GM23338 (cell line): ENCODE measurements around the gene RCBTB2. TPM values are rescaled to one million over a fixed set of nuclear protein-coding genes. Genes with fewer than 3 reads are reported as not detected.
A peak's percentile ranks its signal among the peaks of the same experiment; 100 is the strongest.

Experiments used
- ATAC-seq: fragments of 200-7000 bp; cut with Tn5 transposase; 3 replicates; pipeline ENCODE4 v1.9.1; 2020
- DNase-seq: peaks from one replicate; pipeline ENCODE4 v3.0.0-alpha.2; 2015; ENCODE audit warnings: low spot score
- H2AFZ ChIP-seq: fragments of 200-600 bp; sonication (generic); 2 replicates; pipeline ENCODE4 v1.8.0; 2016; ENCODE audit warnings: antibody characterized with exemption, mild to moderate bottlenecking, moderate library complexity
- H3F3A ChIP-seq: fragments of 200-600 bp; sonication (generic); replicated peaks from 2 replicates; pipeline ENCODE4 v1.8.0; 2017; ENCODE audit warnings: antibody characterized with exemption, mixed run types, low read depth
- H3K27ac ChIP-seq: fragments of 200-600 bp; sonication (generic); 2 replicates; pipeline ENCODE4 v1.6.1; 2016; ENCODE audit warnings: low read depth
- H3K27me3 ChIP-seq: fragments of 200-600 bp; sonication (generic); 2 replicates; pipeline ENCODE4 v1.8.0; 2016; ENCODE audit warnings: mild to moderate bottlenecking, mixed run types, moderate library complexity; ENCODE audit not compliant: insufficient read depth
- H3K36me3 ChIP-seq: fragments of 200-600 bp; sonication (generic); 2 replicates; pipeline ENCODE4 v1.8.0; 2016; ENCODE audit warnings: mild to moderate bottlenecking; ENCODE audit not compliant: insufficient read depth
- H3K4me1 ChIP-seq: fragments of 200-600 bp; sonication (generic); 2 replicates; pipeline ENCODE4 v1.8.0; 2016; ENCODE audit warnings: mild to moderate bottlenecking, moderate library complexity; ENCODE audit not compliant: insufficient read depth
- H3K4me2 ChIP-seq: fragments of 200-600 bp; sonication (generic); 2 replicates; pipeline ENCODE4 v1.7.1; 2017; ENCODE audit warnings: mixed run types
- H3K4me3 ChIP-seq: fragments of 200-600 bp; sonication (generic); 2 replicates; pipeline ENCODE4 v1.6.1; 2016; ENCODE audit warnings: mixed run types
- H3K79me2 ChIP-seq: fragments of 200-600 bp; sonication (generic); replicated peaks from 2 replicates; pipeline ENCODE4 v1.8.0; 2017; ENCODE audit warnings: mild to moderate bottlenecking; ENCODE audit not compliant: insufficient read depth
- H3K9me2 ChIP-seq: fragments of 200-600 bp; sonication (generic); 2 replicates; pipeline ENCODE4 v1.8.0; 2017; ENCODE audit not compliant: insufficient read depth
- H4K20me1 ChIP-seq: fragments of 200-600 bp; sonication (generic); replicated peaks from 2 replicates; pipeline ENCODE4 v1.8.0; 2017; ENCODE audit warnings: mild to moderate bottlenecking; ENCODE audit not compliant: insufficient read depth
- H3K27ac Mint-ChIP-seq: 2 replicates; pipeline ENCODE4 v1.8.0; 2020; ENCODE audit warnings: inconsistent platforms, mild to moderate bottlenecking, moderate library complexity, mixed read lengths
- H3K27me3 Mint-ChIP-seq: 3 replicates; pipeline ENCODE4 v1.8.0; 2022; ENCODE audit warnings: low read depth, mild to moderate bottlenecking, moderate library complexity, mixed read lengths, inconsistent platforms; ENCODE audit not compliant: insufficient read depth, poor library complexity
- H3K36me3 Mint-ChIP-seq: 3 replicates; pipeline ENCODE4 v1.8.0; 2021; ENCODE audit warnings: low read depth, mild to moderate bottlenecking, inconsistent platforms, moderate library complexity, mixed read lengths
- H3K4me1 Mint-ChIP-seq: 3 replicates; pipeline ENCODE4 v1.8.0; 2020; ENCODE audit warnings: mild to moderate bottlenecking, inconsistent platforms, mixed read lengths
- H3K4me3 Mint-ChIP-seq: 3 replicates; pipeline ENCODE4 v1.8.0; 2021; ENCODE audit warnings: moderate library complexity, mild to moderate bottlenecking, inconsistent platforms, mixed read lengths
- H3K9me3 Mint-ChIP-seq: 3 replicates; pipeline ENCODE4 v1.8.0; 2020; ENCODE audit warnings: moderate library complexity, mild to moderate bottlenecking, inconsistent platforms, mixed read lengths
- CREB1 ChIP-seq: fragments of 250-450 bp; sonication (Bioruptor Pico); IDR thresholded peaks from 2 replicates; pipeline ENCODE4 v1.5.0; 2020; ENCODE audit warnings: low read depth, mild to moderate bottlenecking, moderate library complexity
- EZH2 ChIP-seq: fragments of 200-600 bp; sonication (generic); IDR thresholded peaks from one replicate; pipeline ENCODE4 v1.8.0; 2017; ENCODE audit warnings: antibody characterized with exemption, mild to moderate bottlenecking, low read depth; ENCODE audit not compliant: unreplicated experiment
- EZH2phosphoT487 ChIP-seq: fragments of 200-600 bp; sonication (generic); IDR thresholded peaks from one replicate; pipeline ENCODE4 v1.8.1; 2018; ENCODE audit warnings: antibody characterized with exemption; ENCODE audit not compliant: unreplicated experiment
- JUNB ChIP-seq: IDR thresholded peaks from one replicate; pipeline ENCODE4 v1.6.1; 2016; ENCODE audit warnings: antibody characterized with exemption; ENCODE audit not compliant: unreplicated experiment
- NANOG ChIP-seq: IDR thresholded peaks from 2 replicates; pipeline ENCODE4 v1.6.1; 2016; ENCODE audit warnings: antibody characterized with exemption, borderline replicate concordance
- POLR2AphosphoS5 ChIP-seq: IDR thresholded peaks from 2 replicates; pipeline ENCODE4 v1.6.1; 2016; ENCODE audit warnings: antibody characterized with exemption, low read depth
- STAT1 ChIP-seq: IDR thresholded peaks from one replicate; pipeline ENCODE4 v1.6.1; 2016; ENCODE audit warnings: antibody characterized with exemption; ENCODE audit not compliant: unreplicated experiment
- ZNF114 ChIP-seq: fragments of 250-450 bp; sonication (Bioruptor Pico); IDR thresholded peaks from 2 replicates; pipeline ENCODE4 v1.5.0; 2020; ENCODE audit warnings: mild to moderate bottlenecking, moderate library complexity
- ZNF331 ChIP-seq: fragments of 250-450 bp; sonication (Bioruptor Pico); IDR thresholded peaks from 2 replicates; pipeline ENCODE4 v1.5.0; 2020; ENCODE audit warnings: low read depth, mild to moderate bottlenecking, moderate library complexity
- polyA plus RNA-seq: library from polyadenylated mRNA; unstranded; fragments of >200 nt; fragmentation: Nextera tagmentation; extraction: Ambion mirVana; gene quantifications from 2 replicates; pipeline ENCODE4 v1.2.1, GENCODE V29; 2016
- total RNA-seq: library from RNA; depleted of rRNA; stranded (reverse); fragments of >200 nt; shearing (Covaris generic); gene quantifications from 2 replicates; pipeline ENCODE4 v1.2.3, GENCODE V29; 2014
- TF ChIP-seq, protein P1 (sequence below): IDR thresholded peaks from one replicate; pipeline ENCODE4 v1.6.1; 2018; ENCODE audit warnings: antibody characterized with exemption; ENCODE audit not compliant: unreplicated experiment
- TF ChIP-seq, protein P2 (sequence below), 2 experiments: fragments of 200-600 bp in 1 of 2; sonication (generic) in 1 of 2; conservative IDR thresholded peaks; 2 replicates each; pipeline versions ENCODE4 v1.5.1 to v1.6.1; 2016 to 2017; ENCODE audit warnings: antibody characterized with exemption in 2 of 2, low read depth in 2 of 2, mild to moderate bottlenecking in 2 of 2, moderate library complexity in 1 of 2
- TF ChIP-seq, protein P3 (sequence below): fragments of 250-450 bp; sonication (Bioruptor Pico); IDR thresholded peaks from 2 replicates; pipeline ENCODE4 v1.5.0; 2020; ENCODE audit warnings: mild to moderate bottlenecking, moderate library complexity
- TF ChIP-seq, protein P4 (sequence below): IDR thresholded peaks from 2 replicates; pipeline ENCODE4 v1.6.1; 2016; ENCODE audit warnings: antibody characterized with exemption

Gene RCBTB2
- total and polyA plus RNA-seq, 2 experiments from 2014 or later: 8.1 to 20.8 TPM

DNA sequence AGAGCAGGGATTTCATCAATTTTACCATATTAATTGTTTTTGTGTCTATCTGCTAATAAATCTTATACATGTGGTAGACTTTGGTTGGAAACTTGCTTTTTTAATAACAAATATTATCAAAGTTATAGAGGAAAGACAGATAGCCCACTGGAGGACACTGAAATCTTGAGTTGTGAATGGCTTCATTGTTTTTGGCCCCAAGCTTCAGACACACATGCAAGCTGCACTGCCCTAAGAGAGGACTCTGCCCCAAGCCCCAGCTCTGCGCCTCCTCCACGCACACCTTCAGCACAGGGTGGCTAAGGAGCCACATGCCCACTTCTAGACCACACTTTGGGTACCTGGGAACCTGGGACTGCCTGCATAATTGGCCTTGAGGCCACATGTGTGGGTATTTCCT, 35.2 kb downstream of the RCBTB2 start:
- H3K9me3 Mint-ChIP-seq: no peaks in the 10 kb centered on the region
- DNase-seq: no peak
- H4K20me1 ChIP-seq: no peaks in the 10 kb centered on the region
- no peaks in the 10 kb centered on the region for H3F3A ChIP-seq
- TF ChIP-seq, protein P1, sequence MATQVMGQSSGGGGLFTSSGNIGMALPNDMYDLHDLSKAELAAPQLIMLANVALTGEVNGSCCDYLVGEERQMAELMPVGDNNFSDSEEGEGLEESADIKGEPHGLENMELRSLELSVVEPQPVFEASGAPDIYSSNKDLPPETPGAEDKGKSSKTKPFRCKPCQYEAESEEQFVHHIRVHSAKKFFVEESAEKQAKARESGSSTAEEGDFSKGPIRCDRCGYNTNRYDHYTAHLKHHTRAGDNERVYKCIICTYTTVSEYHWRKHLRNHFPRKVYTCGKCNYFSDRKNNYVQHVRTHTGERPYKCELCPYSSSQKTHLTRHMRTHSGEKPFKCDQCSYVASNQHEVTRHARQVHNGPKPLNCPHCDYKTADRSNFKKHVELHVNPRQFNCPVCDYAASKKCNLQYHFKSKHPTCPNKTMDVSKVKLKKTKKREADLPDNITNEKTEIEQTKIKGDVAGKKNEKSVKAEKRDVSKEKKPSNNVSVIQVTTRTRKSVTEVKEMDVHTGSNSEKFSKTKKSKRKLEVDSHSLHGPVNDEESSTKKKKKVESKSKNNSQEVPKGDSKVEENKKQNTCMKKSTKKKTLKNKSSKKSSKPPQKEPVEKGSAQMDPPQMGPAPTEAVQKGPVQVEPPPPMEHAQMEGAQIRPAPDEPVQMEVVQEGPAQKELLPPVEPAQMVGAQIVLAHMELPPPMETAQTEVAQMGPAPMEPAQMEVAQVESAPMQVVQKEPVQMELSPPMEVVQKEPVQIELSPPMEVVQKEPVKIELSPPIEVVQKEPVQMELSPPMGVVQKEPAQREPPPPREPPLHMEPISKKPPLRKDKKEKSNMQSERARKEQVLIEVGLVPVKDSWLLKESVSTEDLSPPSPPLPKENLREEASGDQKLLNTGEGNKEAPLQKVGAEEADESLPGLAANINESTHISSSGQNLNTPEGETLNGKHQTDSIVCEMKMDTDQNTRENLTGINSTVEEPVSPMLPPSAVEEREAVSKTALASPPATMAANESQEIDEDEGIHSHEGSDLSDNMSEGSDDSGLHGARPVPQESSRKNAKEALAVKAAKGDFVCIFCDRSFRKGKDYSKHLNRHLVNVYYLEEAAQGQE: no peak
- no peak for TF ChIP-seq CREB1 (CRISPR knock-in tag)
- no peak for TF ChIP-seq EZH2
- TF ChIP-seq JUNB: no peak
- TF ChIP-seq, protein P2, sequence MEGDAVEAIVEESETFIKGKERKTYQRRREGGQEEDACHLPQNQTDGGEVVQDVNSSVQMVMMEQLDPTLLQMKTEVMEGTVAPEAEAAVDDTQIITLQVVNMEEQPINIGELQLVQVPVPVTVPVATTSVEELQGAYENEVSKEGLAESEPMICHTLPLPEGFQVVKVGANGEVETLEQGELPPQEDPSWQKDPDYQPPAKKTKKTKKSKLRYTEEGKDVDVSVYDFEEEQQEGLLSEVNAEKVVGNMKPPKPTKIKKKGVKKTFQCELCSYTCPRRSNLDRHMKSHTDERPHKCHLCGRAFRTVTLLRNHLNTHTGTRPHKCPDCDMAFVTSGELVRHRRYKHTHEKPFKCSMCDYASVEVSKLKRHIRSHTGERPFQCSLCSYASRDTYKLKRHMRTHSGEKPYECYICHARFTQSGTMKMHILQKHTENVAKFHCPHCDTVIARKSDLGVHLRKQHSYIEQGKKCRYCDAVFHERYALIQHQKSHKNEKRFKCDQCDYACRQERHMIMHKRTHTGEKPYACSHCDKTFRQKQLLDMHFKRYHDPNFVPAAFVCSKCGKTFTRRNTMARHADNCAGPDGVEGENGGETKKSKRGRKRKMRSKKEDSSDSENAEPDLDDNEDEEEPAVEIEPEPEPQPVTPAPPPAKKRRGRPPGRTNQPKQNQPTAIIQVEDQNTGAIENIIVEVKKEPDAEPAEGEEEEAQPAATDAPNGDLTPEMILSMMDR (conservative IDR thresholded peaks at IDR 0.05; ENCODE audit: low read depth in 2 of 2): no peak
- TF ChIP-seq, protein P3, sequence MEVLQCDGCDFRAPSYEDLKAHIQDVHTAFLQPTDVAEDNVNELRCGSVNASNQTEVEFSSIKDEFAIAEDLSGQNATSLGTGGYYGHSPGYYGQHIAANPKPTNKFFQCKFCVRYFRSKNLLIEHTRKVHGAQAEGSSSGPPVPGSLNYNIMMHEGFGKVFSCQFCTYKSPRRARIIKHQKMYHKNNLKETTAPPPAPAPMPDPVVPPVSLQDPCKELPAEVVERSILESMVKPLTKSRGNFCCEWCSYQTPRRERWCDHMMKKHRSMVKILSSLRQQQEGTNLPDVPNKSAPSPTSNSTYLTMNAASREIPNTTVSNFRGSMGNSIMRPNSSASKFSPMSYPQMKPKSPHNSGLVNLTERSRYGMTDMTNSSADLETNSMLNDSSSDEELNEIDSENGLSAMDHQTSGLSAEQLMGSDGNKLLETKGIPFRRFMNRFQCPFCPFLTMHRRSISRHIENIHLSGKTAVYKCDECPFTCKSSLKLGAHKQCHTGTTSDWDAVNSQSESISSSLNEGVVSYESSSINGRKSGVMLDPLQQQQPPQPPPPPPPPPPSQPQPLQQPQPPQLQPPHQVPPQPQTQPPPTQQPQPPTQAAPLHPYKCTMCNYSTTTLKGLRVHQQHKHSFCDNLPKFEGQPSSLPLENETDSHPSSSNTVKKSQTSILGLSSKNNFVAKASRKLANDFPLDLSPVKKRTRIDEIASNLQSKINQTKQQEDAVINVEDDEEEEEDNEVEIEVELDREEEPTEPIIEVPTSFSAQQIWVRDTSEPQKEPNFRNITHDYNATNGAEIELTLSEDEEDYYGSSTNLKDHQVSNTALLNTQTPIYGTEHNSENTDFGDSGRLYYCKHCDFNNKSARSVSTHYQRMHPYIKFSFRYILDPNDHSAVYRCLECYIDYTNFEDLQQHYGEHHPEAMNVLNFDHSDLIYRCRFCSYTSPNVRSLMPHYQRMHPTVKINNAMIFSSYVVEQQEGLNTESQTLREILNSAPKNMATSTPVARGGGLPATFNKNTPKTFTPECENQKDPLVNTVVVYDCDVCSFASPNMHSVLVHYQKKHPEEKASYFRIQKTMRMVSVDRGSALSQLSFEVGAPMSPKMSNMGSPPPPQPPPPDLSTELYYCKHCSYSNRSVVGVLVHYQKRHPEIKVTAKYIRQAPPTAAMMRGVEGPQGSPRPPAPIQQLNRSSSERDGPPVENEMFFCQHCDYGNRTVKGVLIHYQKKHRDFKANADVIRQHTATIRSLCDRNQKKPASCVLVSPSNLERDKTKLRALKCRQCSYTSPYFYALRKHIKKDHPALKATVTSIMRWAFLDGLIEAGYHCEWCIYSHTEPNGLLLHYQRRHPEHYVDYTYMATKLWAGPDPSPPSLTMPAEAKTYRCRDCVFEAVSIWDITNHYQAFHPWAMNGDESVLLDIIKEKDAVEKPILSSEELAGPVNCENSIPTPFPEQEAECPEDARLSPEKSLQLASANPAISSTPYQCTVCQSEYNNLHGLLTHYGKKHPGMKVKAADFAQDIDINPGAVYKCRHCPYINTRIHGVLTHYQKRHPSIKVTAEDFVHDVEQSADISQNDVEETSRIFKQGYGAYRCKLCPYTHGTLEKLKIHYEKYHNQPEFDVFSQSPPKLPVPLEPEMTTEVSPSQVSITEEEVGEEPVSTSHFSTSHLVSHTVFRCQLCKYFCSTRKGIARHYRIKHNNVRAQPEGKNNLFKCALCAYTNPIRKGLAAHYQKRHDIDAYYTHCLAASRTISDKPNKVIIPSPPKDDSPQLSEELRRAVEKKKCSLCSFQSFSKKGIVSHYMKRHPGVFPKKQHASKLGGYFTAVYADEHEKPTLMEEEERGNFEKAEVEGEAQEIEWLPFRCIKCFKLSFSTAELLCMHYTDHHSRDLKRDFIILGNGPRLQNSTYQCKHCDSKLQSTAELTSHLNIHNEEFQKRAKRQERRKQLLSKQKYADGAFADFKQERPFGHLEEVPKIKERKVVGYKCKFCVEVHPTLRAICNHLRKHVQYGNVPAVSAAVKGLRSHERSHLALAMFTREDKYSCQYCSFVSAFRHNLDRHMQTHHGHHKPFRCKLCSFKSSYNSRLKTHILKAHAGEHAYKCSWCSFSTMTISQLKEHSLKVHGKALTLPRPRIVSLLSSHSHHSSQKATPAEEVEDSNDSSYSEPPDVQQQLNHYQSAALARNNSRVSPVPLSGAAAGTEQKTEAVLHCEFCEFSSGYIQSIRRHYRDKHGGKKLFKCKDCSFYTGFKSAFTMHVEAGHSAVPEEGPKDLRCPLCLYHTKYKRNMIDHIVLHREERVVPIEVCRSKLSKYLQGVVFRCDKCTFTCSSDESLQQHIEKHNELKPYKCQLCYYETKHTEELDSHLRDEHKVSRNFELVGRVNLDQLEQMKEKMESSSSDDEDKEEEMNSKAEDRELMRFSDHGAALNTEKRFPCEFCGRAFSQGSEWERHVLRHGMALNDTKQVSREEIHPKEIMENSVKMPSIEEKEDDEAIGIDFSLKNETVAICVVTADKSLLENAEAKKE: no peak
- TF ChIP-seq ZNF114: no peak
- TF ChIP-seq ZNF331 (CRISPR knock-in tag): no peak
- TF ChIP-seq, protein P4, sequence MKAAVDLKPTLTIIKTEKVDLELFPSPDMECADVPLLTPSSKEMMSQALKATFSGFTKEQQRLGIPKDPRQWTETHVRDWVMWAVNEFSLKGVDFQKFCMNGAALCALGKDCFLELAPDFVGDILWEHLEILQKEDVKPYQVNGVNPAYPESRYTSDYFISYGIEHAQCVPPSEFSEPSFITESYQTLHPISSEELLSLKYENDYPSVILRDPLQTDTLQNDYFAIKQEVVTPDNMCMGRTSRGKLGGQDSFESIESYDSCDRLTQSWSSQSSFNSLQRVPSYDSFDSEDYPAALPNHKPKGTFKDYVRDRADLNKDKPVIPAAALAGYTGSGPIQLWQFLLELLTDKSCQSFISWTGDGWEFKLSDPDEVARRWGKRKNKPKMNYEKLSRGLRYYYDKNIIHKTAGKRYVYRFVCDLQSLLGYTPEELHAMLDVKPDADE: no peak
- TF ChIP-seq STAT1: no peak
- no peak for TF ChIP-seq POLR2AphosphoS5
- no peak for TF ChIP-seq NANOG
- TF ChIP-seq EZH2phosphoT487: no peak
- peaks cover 9% of the 10 kb centered on the region; the same call in 1 of the 2 replicates for H3K4me1 ChIP-seq
- 0 out of 2 replicates have a peak, but pooled peaks cover 3% of the 10 kb centered on the region for H3K36me3 ChIP-seq
- H3K36me3 Mint-ChIP-seq: no peaks in the 10 kb centered on the region
- ATAC-seq: peak; percentile 20; the same call in 2 of the 3 replicates
- H3K27me3 ChIP-seq: no peaks in the 10 kb centered on the region
- no peak overlapping the region for H3K27ac ChIP-seq
- no peak overlapping the region for H3K4me3 ChIP-seq
- no peaks in the 10 kb centered on the region for H3K27me3 Mint-ChIP-seq
- H3K9me2 ChIP-seq: no peaks in the 10 kb centered on the region
- H3K27ac Mint-ChIP-seq: 0 out of 2 replicates have a peak overlapping the region, but pooled peaks have one; percentile 26
- H3K4me1 Mint-ChIP-seq: peaks cover 14% of the 10 kb centered on the region
- no peak overlapping the region for H3K4me3 Mint-ChIP-seq
- H3K4me2 ChIP-seq: peak overlapping the region; percentile 15; the same call in 1 of the 2 replicates
- H3K79me2 ChIP-seq: no peaks in the 10 kb centered on the region
- H2AFZ ChIP-seq: no peak overlapping the region
